ENCODE data around the gene GABPA.

DNA sequence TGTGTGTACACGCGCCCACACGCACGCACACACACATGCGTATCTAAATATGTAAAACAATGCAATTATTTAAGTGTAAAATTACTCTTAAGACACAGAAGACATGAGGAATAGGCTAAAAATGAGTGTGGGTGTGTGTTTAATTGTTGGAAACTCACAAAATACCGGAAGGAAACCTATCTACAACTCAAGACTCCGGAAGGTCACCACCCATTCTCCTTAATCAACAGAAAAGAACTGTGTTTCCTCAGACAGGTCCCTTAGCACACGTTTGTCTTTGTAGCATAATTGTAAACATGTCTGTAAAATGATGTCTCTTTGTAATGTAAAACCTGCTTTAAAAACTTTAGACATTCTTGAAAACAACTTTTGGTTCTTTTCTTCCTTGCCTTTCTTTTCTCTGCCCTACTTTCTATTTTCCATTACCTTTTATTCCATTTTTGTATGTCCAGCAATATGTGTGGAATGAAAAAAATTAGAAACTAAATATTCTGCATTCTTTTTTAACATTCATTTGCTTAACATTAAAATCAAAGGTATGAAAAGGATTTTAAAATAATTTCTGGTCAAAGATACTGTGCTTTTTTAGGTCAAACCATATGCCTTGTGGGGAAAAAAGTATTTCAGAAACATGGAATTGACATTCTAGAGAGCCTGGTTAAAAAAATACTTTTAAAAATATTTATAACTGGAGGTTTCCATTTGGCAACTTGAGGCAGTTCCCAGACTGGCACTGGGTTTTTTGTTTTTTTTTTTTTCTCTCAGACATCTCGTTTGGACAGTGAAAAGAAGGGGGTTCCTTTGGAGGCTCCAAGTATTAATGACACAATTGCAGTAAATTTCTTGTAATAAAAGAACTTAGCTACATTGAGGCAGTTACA lies 46.3 kb upstream of the GABPA start:
- TF ChIP-seq POLR2A (IDR thresholded peaks at IDR 0.05; ENCODE audit: low read length) (no peak), GATA1 (IDR thresholded peaks at IDR 0.05; ENCODE audit: low read depth, low read length) (no peak)
